Caco-2 (cell line): Measurements from ENCODE around the gene TOX3. TPM values are rescaled to one million over a fixed set of nuclear protein-coding genes. Genes with fewer than 3 reads are reported as not detected.

Experiments
- BruUV-seq: library from RNA; stranded (reverse); fragments of 400-500 nt; replicated peaks from 2 replicates; lab custom pipeline; 2021; lab: Mats Ljungman, UMichigan
- CTCF ChIA-PET: fragments of 300-600 bp; sonication (Branson Sonifier 250); formaldehyde crosslinking; loops from one replicate; lab custom pipeline; 2022; ENCODE audit warnings: antibody characterized with exemption; lab: Charles Lee
- POLR2A ChIA-PET: fragments of 300-600 bp; sonication (Branson Sonifier 250); formaldehyde crosslinking; loops from one replicate; lab custom pipeline; 2022; ENCODE audit warnings: antibody characterized with exemption; lab: Charles Lee
- DNase-seq, 2 experiments: peaks; one replicate each; pipeline versions ENCODE4 v3.0.0 to v3.0.0-alpha.2; 2020 to 2022
- H3K27me3 ChIP-seq: replicated peaks from 2 replicates; pipeline ENCODE4 v1.6.0; 2011; ENCODE audit warnings: low read length; ENCODE audit not compliant: control insufficient read depth, insufficient read depth
- H3K36me3 ChIP-seq: 2 replicates; pipeline ENCODE4 v1.5.1; 2011; ENCODE audit warnings: low read length; ENCODE audit not compliant: control insufficient read depth, insufficient read depth
- H3K4me1 ChIP-seq: fragments of 250-450 bp; sonication (Bioruptor Pico); 2 replicates; pipeline ENCODE4 v1.5.1; 2020; ENCODE audit warnings: mild to moderate bottlenecking
- H3K4me3 ChIP-seq: 2 replicates; pipeline ENCODE4 v1.5.1; 2011; ENCODE audit warnings: low read depth, mild to moderate bottlenecking, control low read depth, low read length
- H3K9me3 ChIP-seq: fragments of 250-450 bp; sonication (Bioruptor Pico); 2 replicates; pipeline ENCODE4 v1.5.1; 2020; ENCODE audit warnings: mild to moderate bottlenecking, moderate library complexity
- H3K27ac Mint-ChIP-seq: one replicate; pipeline ENCODE4 v1.8.0; 2022; ENCODE audit warnings: mixed read lengths; ENCODE audit not compliant: unreplicated experiment
- H3K27me3 Mint-ChIP-seq: one replicate; pipeline ENCODE4 v1.8.0; 2022; ENCODE audit warnings: mixed read lengths; ENCODE audit not compliant: insufficient read depth, unreplicated experiment
- H3K36me3 Mint-ChIP-seq: one replicate; pipeline ENCODE4 v1.8.0; 2022; ENCODE audit warnings: mild to moderate bottlenecking, mixed read lengths; ENCODE audit not compliant: insufficient read depth, unreplicated experiment
- H3K4me1 Mint-ChIP-seq: one replicate; pipeline ENCODE4 v1.8.0; 2022; ENCODE audit warnings: low read depth, mixed read lengths; ENCODE audit not compliant: unreplicated experiment
- H3K4me3 Mint-ChIP-seq: one replicate; pipeline ENCODE4 v1.8.0; 2022; ENCODE audit warnings: mild to moderate bottlenecking, moderate library complexity, mixed read lengths; ENCODE audit not compliant: unreplicated experiment
- H3K9me3 Mint-ChIP-seq: one replicate; pipeline ENCODE4 v1.8.0; 2022; ENCODE audit warnings: mixed read lengths; ENCODE audit not compliant: unreplicated experiment
- CTCF ChIP-seq, 2 experiments: fragments of 200-600 bp in 1 of 2; IDR thresholded peaks; 1 replicate in 1 of 2; 2 replicates in 1 of 2; pipeline versions ENCODE4 v1.5.1 to v1.8.0; 2011 to 2022; ENCODE audit warnings: antibody characterized with exemption in 1 of 2, control low read depth in 1 of 2, inconsistent platforms in 1 of 2, low read depth in 1 of 2, low read length in 1 of 2, mild to moderate bottlenecking in 1 of 2, moderate library complexity in 1 of 2; ENCODE audit not compliant: insufficient read depth in 1 of 2, severe bottlenecking in 1 of 2, unreplicated experiment in 1 of 2
- intact Hi-C: fragments of 100-400 bp; cut with micrococcal nuclease; formaldehyde crosslinking; loops from one replicate; pipeline ENCODE4 v1.10.0; 2022; ENCODE audit not compliant: unreplicated experiment
- total RNA-seq: library from RNA; stranded (reverse); gene quantifications from 2 replicates; pipeline ENCODE4 v1.2.3, GENCODE V29; 2022

TOX3 gene
- total RNA-seq, 1 experiment from 2014 or later = 3.6 TPM

- H3K4me1 ChIP-seq = 0 out of 2 replicates have a peak, but pooled peaks cover 3% of the 10 kb centered on the region
- intact Hi-C loops = no loop called here
- ChIA-PET CTCF (no interaction called here), POLR2A (no interaction called here)
- H3K9me3 Mint-ChIP-seq = no peaks in the 10 kb centered on the region
- BruUV-seq = no TSS peak
- no peaks in the 10 kb centered on the region for H3K27me3 ChIP-seq
- TF ChIP-seq CTCF (IDR thresholded peaks at IDR 0.05; ENCODE audit: insufficient read depth in 1 of 2, low read depth in 1 of 2, low read length in 1 of 2, severe bottlenecking in 1 of 2, unreplicated experiment in 1 of 2) = no peak
- H3K4me1 Mint-ChIP-seq = peaks cover 6% of the 10 kb centered on the region
- H3K9me3 ChIP-seq = no peaks in the 10 kb centered on the region
- H3K4me3 Mint-ChIP-seq = no peak overlapping the region
- no peaks in the 10 kb centered on the region for H3K36me3 Mint-ChIP-seq
- H3K4me3 ChIP-seq = no peak overlapping the region
- no peaks in the 10 kb centered on the region for H3K36me3 ChIP-seq
- H3K27ac Mint-ChIP-seq = no peak overlapping the region
- no peak for DNase-seq
- peaks cover 3% of the 10 kb centered on the region for H3K27me3 Mint-ChIP-seq
These were observed 3.3 kb downstream of the TOX3 start for GRCh38 chr16:52543654-52544053.

GRCh38 chr16:52540910-52541309 is 6.0 kb downstream of the TOX3 start:
- TF ChIP-seq CTCF (IDR thresholded peaks at IDR 0.05; ENCODE audit: insufficient read depth in 1 of 2, low read depth in 1 of 2, low read length in 1 of 2, severe bottlenecking in 1 of 2, unreplicated experiment in 1 of 2) = no peak
- no peaks in the 10 kb centered on the region for H3K36me3 Mint-ChIP-seq
- no TSS peak for BruUV-seq
- peaks cover 10% of the 10 kb centered on the region for H3K9me3 Mint-ChIP-seq
- Histone ChIP-seq H3K4me1 (0 out of 2 replicates have a peak, but pooled peaks cover 6% of the 10 kb centered on the region), H3K36me3 (no peaks in the 10 kb centered on the region), H3K4me3 (no peak overlapping the region), H3K27me3 (no peaks in the 10 kb centered on the region), H3K9me3 (0 out of 2 replicates have a peak, but pooled peaks cover 3% of the 10 kb centered on the region)
- ChIA-PET POLR2A (no interaction called here), CTCF (no interaction called here)
- H3K4me3 Mint-ChIP-seq = no peak overlapping the region
- H3K27ac Mint-ChIP-seq = no peak overlapping the region
- DNase-seq = no peak
- H3K27me3 Mint-ChIP-seq = peaks cover 3% of the 10 kb centered on the region
- peaks cover 12% of the 10 kb centered on the region for H3K4me1 Mint-ChIP-seq
- intact Hi-C loops = no loop called here

- intact Hi-C loops = no loop called here
- POLR2A ChIA-PET = no interaction called here
- no peak for TF ChIP-seq CTCF (IDR thresholded peaks at IDR 0.05; ENCODE audit: insufficient read depth in 1 of 2, low read depth in 1 of 2, low read length in 1 of 2, severe bottlenecking in 1 of 2, unreplicated experiment in 1 of 2)
- 0 out of 2 replicates have a peak, but pooled peaks cover 2% of the 10 kb centered on the region for H3K4me1 ChIP-seq
- DNase-seq = no peak
- no TSS peak for BruUV-seq
- Mint-ChIP-seq H3K27me3 (peaks cover 3% of the 10 kb centered on the region), H3K9me3 (peaks cover 10% of the 10 kb centered on the region), H3K4me3 (no peak overlapping the region), H3K36me3 (no peaks in the 10 kb centered on the region), H3K27ac (no peak overlapping the region), H3K4me1 (peaks cover 6% of the 10 kb centered on the region)
- H3K36me3 ChIP-seq = no peaks in the 10 kb centered on the region
- CTCF ChIA-PET = no interaction called here
- no peak overlapping the region for H3K4me3 ChIP-seq
- H3K27me3 ChIP-seq = no peaks in the 10 kb centered on the region
- H3K9me3 ChIP-seq = 0 out of 2 replicates have a peak, but pooled peaks cover 3% of the 10 kb centered on the region
These were observed 7.8 kb downstream of the TOX3 start for GRCh38 chr16:52539191-52539590.
